HT1080 (cell line): ENCODE results near the gene SLC2A2. TPM values are rescaled to one million over a fixed set of nuclear protein-coding genes. Genes with fewer than 3 reads are reported as not detected.

ENCODE experiments used
- small RNA-seq: library from RNA; depleted of rRNA; stranded (forward); fragments of <200 nt; gene quantifications from one replicate; pipeline ENCODE3, GENCODE V24; 2014
- total RNA-seq: library from RNA; depleted of rRNA; stranded (reverse); fragments of >200 nt; shearing (Covaris generic); gene quantifications from 2 replicates; pipeline ENCODE4 v1.2.3, GENCODE V29; 2014; rRNA removed

SLC2A2 gene
- total RNA-seq, 1 experiment from 2014 or later = not detected

Small RNA genes lying within 50 kb of the gene (small RNA-seq; reads per million reads assigned to genes)
- not detected for gene RNU1-70P

Other genes with a start within 250 kb of the SLC2A2 start
- gene RPL22L1, start 156.5 kb downstream of the SLC2A2 start, total RNA-seq = 337 and 467 TPM in 2 replicates
- 30.6 and 33.3 TPM in 2 replicates for gene EIF5A2, start 118.1 kb downstream of the SLC2A2 start, total RNA-seq